Gastrocnemius medialis (tissue), 4 donors: ENCODE measurements around the gene MAPRE2. TPM values are rescaled to one million over a fixed set of nuclear protein-coding genes. Genes with fewer than 3 reads are reported as not detected.

ENCODE experiments used
- ATAC-seq, 2 donors: fragments of 150-250 bp; one replicate each; pipeline ENCODE4 v1.9.1; 2016
- DNase-seq, 2 donors: peaks; one replicate each; pipeline ENCODE4 v3.0.0-alpha.2; 2019
- H3K27ac ChIP-seq, 4 donors: fragments of 200-600 bp; sonication (generic); 1 replicate in 1 of 4; 2 replicates in 3 of 4; pipeline ENCODE4 v1.5.1; 2016 to 2018; ENCODE audit warnings: mild to moderate bottlenecking in 2 of 4, moderate library complexity in 1 of 4
- H3K27me3 ChIP-seq, 3 donors: fragments of 200-600 bp; sonication (generic) in 2 of 3; 1 replicate in 1 of 3; 2 replicates in 2 of 3; pipeline versions ENCODE4 v1.5.1 to v1.6.0; 2016 to 2019; ENCODE audit warnings: mild to moderate bottlenecking in 1 of 3, moderate library complexity in 1 of 3
- H3K36me3 ChIP-seq, 2 donors: fragments of 200-600 bp; sonication (generic) in 1 of 2; one replicate each; pipeline ENCODE4 v1.5.1; 2017 to 2018
- H3K4me1 ChIP-seq, 2 donors: fragments of 200-600 bp; sonication (generic) in 1 of 2; one replicate each; pipeline ENCODE4 v1.5.1; 2016 to 2017; ENCODE audit warnings: mild to moderate bottlenecking in 2 of 2
- H3K4me3 ChIP-seq, 4 donors: fragments of 200-600 bp; sonication (generic) in 3 of 4; 1 replicate in 1 of 4; 2 replicates in 3 of 4; pipeline ENCODE4 v1.5.1; 2016 to 2019; ENCODE audit warnings: mild to moderate bottlenecking in 2 of 4
- H3K9me3 ChIP-seq, 3 donors: fragments of 200-600 bp; sonication (generic) in 2 of 3; 1 replicate in 1 of 3; 2 replicates in 2 of 3; pipeline ENCODE4 v1.5.1; 2016 to 2019
- CTCF ChIP-seq, 5 experiments: fragments of 450-650 bp in 3 of 5; fragments of 200-600 bp in 2 of 5; sonication (generic) in 2 of 5; IDR thresholded peaks in 4 of 5; conservative IDR thresholded peaks in 1 of 5; 1 replicate in 4 of 5; 2 replicates in 1 of 5; pipeline ENCODE4 v1.5.1; 2016 to 2019; ENCODE audit warnings: antibody characterized with exemption in 5 of 5, mild to moderate bottlenecking in 3 of 5, moderate library complexity in 3 of 5
- POLR2A ChIP-seq, 2 donors: fragments of 450-650 bp; IDR thresholded peaks; one replicate each; pipeline ENCODE4 v1.6.1; 2017; ENCODE audit warnings: antibody characterized with exemption in 2 of 2, mild to moderate bottlenecking in 2 of 2, moderate library complexity in 2 of 2
- in situ Hi-C, 4 donors: fragments of 200-750 bp; cut with MboI; loops; one replicate each; pipeline versions ENCODE4 v1.15.0 to v1.8.0; 2017; ENCODE audit warnings: low sequenced_read_pairs in 4 of 4
- intact Hi-C: fragments of 100-400 bp; cut with DNase I; formaldehyde crosslinking; loops from one replicate; pipeline ENCODE4 v1.15.1; 2023; ENCODE audit warnings: low total_unique reads
- total RNA-seq, 4 donors: library from RNA; depleted of rRNA; stranded (reverse); fragments of >200 nt; gene quantifications; one replicate each; pipeline versions ENCODE4 v1.1.0 to v1.2.3, GENCODE V29; 2016

Gene MAPRE2
- total RNA-seq, 4 donors from 2014 or later, result 21.3 to 46.2 (median 34.4) TPM

DNA sequence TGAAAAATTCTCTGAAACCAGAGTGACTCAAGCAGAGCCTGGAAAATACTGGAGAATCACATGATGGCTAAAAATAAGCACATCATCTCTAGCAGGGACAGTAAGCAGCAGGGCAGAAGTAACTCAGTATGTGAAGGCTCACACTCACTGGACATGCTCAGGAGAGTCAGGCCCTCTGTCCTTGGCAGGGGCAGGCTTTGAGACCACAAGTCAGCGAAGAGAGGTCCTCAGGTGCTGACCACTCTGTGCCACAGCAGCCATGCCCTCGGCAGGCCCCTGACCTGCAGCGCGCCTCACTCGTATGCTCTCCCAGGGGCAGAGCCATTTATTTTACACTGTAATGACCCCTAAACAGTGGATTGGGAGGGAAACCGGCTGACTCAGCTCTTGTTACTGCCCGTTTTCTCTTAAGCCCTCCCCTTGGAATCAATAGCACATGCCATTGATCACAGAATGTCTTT lies 76.8 kb downstream of the MAPRE2 start:
- H3K4me1 ChIP-seq, result peaks cover 64 to 65% of the 10 kb centered on the region in 2 donors
- intact Hi-C loops, result no loop called here

DNA sequence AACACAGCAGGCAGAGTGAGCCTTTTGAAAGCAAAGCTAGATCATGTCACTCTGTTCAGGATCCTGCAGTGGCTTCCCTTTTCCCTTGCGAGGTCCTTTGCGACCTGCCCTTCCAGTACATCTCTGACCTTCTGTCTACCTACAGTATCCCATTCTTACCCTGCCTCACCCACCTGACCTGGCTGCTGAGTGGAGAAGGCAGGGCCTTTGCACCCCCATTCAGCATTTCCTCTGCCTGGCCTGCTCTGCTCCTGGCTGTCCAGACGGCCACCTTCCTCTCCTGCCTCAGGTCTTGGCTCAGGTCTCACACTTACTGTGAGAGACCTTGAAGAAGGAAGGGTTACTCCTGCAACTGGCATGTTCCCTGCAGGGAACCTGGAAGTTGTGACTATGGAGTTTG lies 77.4 kb downstream of the MAPRE2 start:
- Histone ChIP-seq H3K27ac (peak overlapping the region; percentile 85 to 94 (median 90)), H3K4me3 (no peak overlapping the region), H3K9me3 (no peaks in the 10 kb centered on the region), H3K36me3 (no peaks in the 10 kb centered on the region), H3K27me3 (no peaks in the 10 kb centered on the region), H3K4me1 (peaks cover 71 to 72% of the 10 kb centered on the region in 2 donors)
- DNase-seq (no peak), ATAC-seq (peak in 1 of 2 donors; percentile 17)
- no peak for TF ChIP-seq POLR2A (IDR thresholded peaks at IDR 0.05)
- TF ChIP-seq CTCF (IDR thresholded peaks at IDR 0.05 in 4 of 5, conservative IDR thresholded peaks at IDR 0.05 in 1 of 5), result no peak
- in situ Hi-C loops (no loop called here), intact Hi-C loops (no loop called here)

More for the DNA sequence above, 76.8 kb downstream of the MAPRE2 start:
- no peak for TF ChIP-seq CTCF (IDR thresholded peaks at IDR 0.05 in 4 of 5, conservative IDR thresholded peaks at IDR 0.05 in 1 of 5)
- TF ChIP-seq POLR2A (IDR thresholded peaks at IDR 0.05), result peak; percentile 59 to 78
- H3K9me3 ChIP-seq, result no peaks in the 10 kb centered on the region
- peak overlapping the region; percentile 22 to 31 (median 26) for H3K4me3 ChIP-seq
- peak overlapping the region; percentile 85 to 94 (median 90) for H3K27ac ChIP-seq
- H3K27me3 ChIP-seq, result no peaks in the 10 kb centered on the region
- peak; percentile 97 to 98 for ATAC-seq
- in situ Hi-C loops, result no loop called here
- DNase-seq, result peak; percentile 64 to 73
- H3K36me3 ChIP-seq, result no peaks in the 10 kb centered on the region

DNA sequence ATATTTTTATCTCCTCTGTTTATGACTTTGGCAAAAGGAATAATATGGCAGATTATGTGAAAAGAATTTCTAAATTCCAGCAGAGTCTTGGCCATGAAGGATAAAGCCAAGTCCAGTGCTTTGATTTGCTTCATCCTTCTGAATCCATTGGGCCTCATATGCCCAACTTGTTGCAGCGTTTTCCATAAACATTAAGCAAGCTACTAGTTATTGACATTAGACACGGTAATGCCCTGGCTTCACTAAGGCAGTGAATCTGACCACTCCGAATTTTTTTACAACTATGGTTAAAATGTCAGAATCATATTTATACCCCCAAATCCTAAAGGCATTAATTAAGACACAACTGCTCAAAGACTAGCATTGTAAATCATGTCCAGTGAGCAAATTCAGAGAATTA lies 79.8 kb downstream of the MAPRE2 start:
- Histone ChIP-seq H3K27ac (peak overlapping the region; percentile 64 to 85 (median 66)), H3K36me3 (no peaks in the 10 kb centered on the region), H3K4me3 (no peak overlapping the region), H3K27me3 (no peaks in the 10 kb centered on the region), H3K9me3 (no peaks in the 10 kb centered on the region), H3K4me1 (peaks cover 85 to 88% of the 10 kb centered on the region in 2 donors)
- TF ChIP-seq CTCF (IDR thresholded peaks at IDR 0.05 in 4 of 5, conservative IDR thresholded peaks at IDR 0.05 in 1 of 5) (no peak), POLR2A (IDR thresholded peaks at IDR 0.05) (no peak)
- ATAC-seq, result no peak
- intact Hi-C loops, result no loop called here
- no peak for DNase-seq
- in situ Hi-C loops, result no loop called here

GRCh38 chr18:35121531-35121930 lies 80.3 kb downstream of the MAPRE2 start:
- intact Hi-C loops (no loop called here), in situ Hi-C loops (no loop called here)
- DNase-seq (no peak), ATAC-seq (no peak)
- Histone ChIP-seq H3K4me1 (peaks cover 82 to 85% of the 10 kb centered on the region in 2 donors), H3K36me3 (no peaks in the 10 kb centered on the region), H3K4me3 (no peak overlapping the region), H3K27ac (peak overlapping the region; percentile 64 to 85 (median 66)), H3K9me3 (no peaks in the 10 kb centered on the region), H3K27me3 (no peaks in the 10 kb centered on the region)
- TF ChIP-seq CTCF (IDR thresholded peaks at IDR 0.05 in 4 of 5, conservative IDR thresholded peaks at IDR 0.05 in 1 of 5) (no peak), POLR2A (IDR thresholded peaks at IDR 0.05) (no peak)
